Testis (tissue), 2 donors: ENCODE data around the gene NRIP1.

Experiments
- CTCF ChIP-seq, 3 experiments: fragments of 450-650 bp in 2 of 3; fragments of 200-600 bp in 1 of 3; sonication (generic) in 1 of 3; IDR thresholded peaks; one replicate each; pipeline ENCODE4 v1.5.1; 2016 to 2019; ENCODE audit warnings: antibody characterized with exemption in 3 of 3, mild to moderate bottlenecking in 2 of 3, moderate library complexity in 1 of 3
- POLR2A ChIP-seq: fragments of 450-650 bp; IDR thresholded peaks from one replicate; pipeline ENCODE4 v1.6.1; 2017; ENCODE audit warnings: antibody characterized with exemption, mild to moderate bottlenecking, moderate library complexity

GRCh38 chr21:14977814-14978213 lies 87.0 kb downstream of the NRIP1 start:
- TF ChIP-seq CTCF (IDR thresholded peaks at IDR 0.05), result no peak
- TF ChIP-seq POLR2A, result no peak
